SK-N-SH (cell line): ENCODE results near the gene ALDOA. TPM values are rescaled to one million over a fixed set of nuclear protein-coding genes. Genes with fewer than 3 reads are reported as not detected.

ENCODE experiments used
- CTCF ChIA-PET: fragments of 300-600, 350-600 bp; formaldehyde crosslinking; extraction: SDS; loops from one replicate; lab custom pipeline; 2021; lab: Yijun Ruan, JAX
- POLR2A ChIA-PET: fragments of 350-600 bp; sonication (Branson Sonifier 250); formaldehyde crosslinking; extraction: SDS; loops from one replicate; lab custom pipeline; 2020; ENCODE audit warnings: antibody characterized with exemption, inconsistent platforms; lab: Yijun Ruan, JAX
- DNase-seq: peaks from one replicate; pipeline ENCODE4 v3.0.0; 2012
- H2AFZ ChIP-seq: fragments of 200-600 bp; sonication (generic); 2 replicates; pipeline ENCODE4 v1.8.1; 2016; ENCODE audit warnings: antibody characterized with exemption, mild to moderate bottlenecking, low read depth
- H3F3A ChIP-seq: fragments of 200-600 bp; sonication (generic); replicated peaks from 2 replicates; pipeline ENCODE3; 2016; ENCODE audit warnings: antibody characterized with exemption, mild to moderate bottlenecking; ENCODE audit not compliant: insufficient read depth
- H3K27ac ChIP-seq, 2 experiments: fragments of 200-500 bp in 1 of 2; fragments of 200-600 bp in 1 of 2; sonication (Bioruptor generic) in 1 of 2; sonication (generic), shearing (Covaris generic) in 1 of 2; 2 replicates each; pipeline versions ENCODE4 v1.5.1 to v1.6.1; 2014 to 2016; ENCODE audit warnings: low read depth in 2 of 2, inconsistent platforms in 1 of 2, low read length in 1 of 2, mild to moderate bottlenecking in 1 of 2, mixed read lengths in 1 of 2
- H3K27me3 ChIP-seq: fragments of 200-600 bp; sonication (generic), shearing (Covaris generic); 2 replicates; pipeline ENCODE4 v1.6.1; 2016; ENCODE audit warnings: mixed run types; ENCODE audit not compliant: insufficient read depth
- H3K36me3 ChIP-seq, 2 experiments: fragments of 200-500 bp in 1 of 2; fragments of 200-600 bp in 1 of 2; sonication (Bioruptor generic) in 1 of 2; sonication (generic) in 1 of 2; replicated peaks in 1 of 2; 2 replicates each; pipeline versions ENCODE3 to v1.5.1; 2014 to 2016; ENCODE audit warnings: low read length in 1 of 2, mild to moderate bottlenecking in 1 of 2; ENCODE audit not compliant: insufficient read depth in 2 of 2, control insufficient read depth in 1 of 2
- H3K4me1 ChIP-seq, 2 experiments: fragments of 200-500 bp in 1 of 2; fragments of 200-600 bp in 1 of 2; sonication (Bioruptor generic) in 1 of 2; sonication (generic), shearing (Covaris generic) in 1 of 2; 2 replicates each; pipeline versions ENCODE4 v1.5.1 to v1.6.1; 2014 to 2016; ENCODE audit warnings: low read depth in 1 of 2, low read length in 1 of 2, mixed run types in 1 of 2; ENCODE audit not compliant: insufficient read depth in 2 of 2, control insufficient read depth in 1 of 2
- H3K4me2 ChIP-seq: fragments of 200-600 bp; sonication (generic), shearing (Covaris generic); 2 replicates; pipeline ENCODE4 v1.6.1; 2017; ENCODE audit warnings: mixed run types
- H3K4me3 ChIP-seq, 2 experiments: fragments of 200-500 bp in 1 of 2; fragments of 200-600 bp in 1 of 2; sonication (Bioruptor generic) in 1 of 2; sonication (generic), shearing (Covaris generic) in 1 of 2; 2 replicates each; pipeline versions ENCODE4 v1.5.1 to v1.8.1; 2014 to 2016; ENCODE audit warnings: low read depth in 2 of 2, inconsistent platforms in 1 of 2, low read length in 1 of 2, mild to moderate bottlenecking in 1 of 2, mixed read lengths in 1 of 2, moderate library complexity in 1 of 2
- H3K79me2 ChIP-seq: fragments of 200-600 bp; sonication (generic); 2 replicates; pipeline ENCODE4 v1.8.1; 2017; ENCODE audit warnings: mild to moderate bottlenecking; ENCODE audit not compliant: insufficient read depth
- H3K9ac ChIP-seq: fragments of 200-600 bp; sonication (generic); 2 replicates; pipeline ENCODE4 v1.6.1; 2017; ENCODE audit warnings: mixed run types
- H3K9me2 ChIP-seq: fragments of 200-600 bp; sonication (generic); 2 replicates; pipeline ENCODE4 v1.6.1; 2017; ENCODE audit warnings: mixed run types
- H3K9me3 ChIP-seq: fragments of 200-600 bp; sonication (generic); 2 replicates; pipeline ENCODE4 v1.6.1; 2017; ENCODE audit warnings: mixed run types, mild to moderate bottlenecking, moderate library complexity
- H4K20me1 ChIP-seq: fragments of 200-600 bp; sonication (generic); 2 replicates; pipeline ENCODE4 v1.6.1; 2017; ENCODE audit warnings: mild to moderate bottlenecking, mixed run types; ENCODE audit not compliant: insufficient read depth
- CTCF ChIP-seq: fragments of 200-600 bp; sonication (generic); IDR thresholded peaks from 2 replicates; pipeline ENCODE4 v1.6.1; 2017; ENCODE audit warnings: antibody characterized with exemption, mild to moderate bottlenecking, moderate library complexity
- ELF1 ChIP-seq: IDR thresholded peaks from 2 replicates; pipeline ENCODE4 v1.4.0; 2012
- FOSL2 ChIP-seq: IDR thresholded peaks from 2 replicates; pipeline ENCODE4 v1.4.0; 2012; ENCODE audit warnings: low read depth, mild to moderate bottlenecking, moderate library complexity, borderline replicate concordance
- FOXJ3 ChIP-seq: sonication (generic); formaldehyde crosslinking; IDR thresholded peaks from 2 replicates; pipeline ENCODE4 v1.5.1; 2020; ENCODE audit warnings: mild to moderate bottlenecking, missing genetic modification reagents
- IRF3 ChIP-seq: fragments of 150-350 bp; IDR thresholded peaks from 2 replicates; pipeline ENCODE4 v1.6.1; 2016; ENCODE audit warnings: mild to moderate bottlenecking, low read depth, low read length
- MAX ChIP-seq: IDR thresholded peaks from 2 replicates; pipeline ENCODE4 v1.4.0; 2012; ENCODE audit warnings: low read depth
- NFIC ChIP-seq: IDR thresholded peaks from 2 replicates; pipeline ENCODE4 v1.4.0; 2012; ENCODE audit warnings: borderline replicate concordance
- NRF1 ChIP-seq: IDR thresholded peaks from 2 replicates; pipeline ENCODE4 v1.6.1; 2012; ENCODE audit warnings: low read depth, mild to moderate bottlenecking, low read length
- PBX3 ChIP-seq: IDR thresholded peaks from 2 replicates; pipeline ENCODE4; 2012
- RFX5 ChIP-seq: IDR thresholded peaks from 2 replicates; pipeline ENCODE4 v1.6.1; 2012; ENCODE audit warnings: mild to moderate bottlenecking, improper control_type of control experiment, low read length
- SIN3A ChIP-seq: IDR thresholded peaks from 2 replicates; pipeline ENCODE4 v1.6.1; 2012; ENCODE audit warnings: low read depth, mild to moderate bottlenecking, low read length, moderate library complexity, borderline replicate concordance
- SMC3 ChIP-seq: IDR thresholded peaks from 2 replicates; pipeline ENCODE4 v1.6.1; 2012; ENCODE audit warnings: low read depth, low read length, improper control_type of control experiment
- ZBTB33 ChIP-seq: IDR thresholded peaks from 2 replicates; pipeline ENCODE4 v1.4.0; 2012; ENCODE audit warnings: low read depth, borderline replicate concordance
- WGBS: methylation state at CpG from one replicate; pipeline ENCODE4 v1.1.6; 2017; ENCODE audit warnings: low lambda C conversion rate; 5-methylcytosine and 5-hydroxymethylcytosine counted together
- polyA plus RNA-seq, 3 experiments: library from polyadenylated mRNA; depleted of rRNA; stranded (reverse); fragments of >200 nt; gene quantifications; 2 replicates each; pipeline ENCODE4 v1.2.3, GENCODE V29; 2012

Gene ALDOA
- polyA plus RNA-seq, 1 of the 3 experiments (the other 2 are of a cell fraction) = 641 TPM

GRCh38 chr16:30060346-30060745, 5.2 kb upstream of the ALDOA start:
- no peak for DNase-seq
- CTCF ChIA-PET = interaction anchor here (1.1 to 1.8 kb wide), 3 partner anchors 11 to 32 kb away, joined by 3 to 4 read pairs (median 4); no protein-coding TSS in a partner anchor
- Histone ChIP-seq H3K4me2 (no peak overlapping the region), H3K36me3 (peaks cover 0 to 16% of the 10 kb centered on the region in 2 experiments), H3K4me1 (peaks cover 15 to 27% of the 10 kb centered on the region in 2 experiments; a peak in 3 of 4 replicates), H3K4me3 (no peak overlapping the region), H3K27ac (peak overlapping the region in 1 of 2 experiments; percentile 51; a peak in 1 of 4 replicates), H3K9ac (no peak overlapping the region), H4K20me1 (no peaks in the 10 kb centered on the region), H3K27me3 (no peaks in the 10 kb centered on the region), H3K79me2 (peaks cover 30% of the 10 kb centered on the region), H3K9me3 (no peaks in the 10 kb centered on the region), H2AFZ (no peak overlapping the region), H3F3A (peaks cover 15% of the 10 kb centered on the region), H3K9me2 (no peaks in the 10 kb centered on the region)
- TF ChIP-seq IRF3 (no peak), FOSL2 (no peak), ELF1 (no peak), CTCF (no peak), NRF1 (no peak), PBX3 (no peak), SMC3 (no peak), SIN3A (no peak), NFIC (no peak), MAX (no peak), FOXJ3 (CRISPR knock-in tag) (no peak), RFX5 (no peak), ZBTB33 (no peak)
- 72% methylated on average over 4 of the region's 4 CpGs for whole genome bisulfite sequencing
- POLR2A ChIA-PET = interaction anchor here (1.5 kb wide), 1 partner anchor 25 kb away, joined by 3 read pairs; no protein-coding TSS in a partner anchor
